Stomach (tissue), 9 donors: ENCODE measurements around the gene MLIP. TPM values are rescaled to one million over a fixed set of nuclear protein-coding genes. Genes with fewer than 3 reads are reported as not detected.
A peak's percentile ranks its signal among the peaks of the same experiment; 100 is the strongest.

ENCODE experiments used
- DNase-seq, 2 donors: peaks; one replicate each; pipeline versions ENCODE4 v3.0.0 to v3.0.0-alpha.2; 2013 to 2019
- H3K27ac ChIP-seq, 5 donors: fragments of 200-600 bp in 4 of 5; sonication (generic) in 4 of 5; one replicate each; pipeline ENCODE4 v1.5.1; 2013 to 2019; ENCODE audit warnings: mild to moderate bottlenecking in 1 of 5, moderate library complexity in 1 of 5
- H3K27me3 ChIP-seq, 3 donors: fragments of 200-600 bp; sonication (generic); one replicate each; pipeline ENCODE4 v1.5.1; 2017 to 2019; ENCODE audit warnings: mixed run types in 1 of 3
- H3K36me3 ChIP-seq, 4 donors: fragments of 200-600 bp; sonication (generic); 1 replicate in 3 of 4; 2 replicates in 1 of 4; pipeline ENCODE4 v1.5.1; 2016 to 2019
- H3K4me1 ChIP-seq, 4 donors: fragments of 200-600 bp; sonication (generic); one replicate each; pipeline ENCODE4 v1.5.1; 2016 to 2019
- H3K4me3 ChIP-seq, 4 donors: fragments of 200-600 bp; sonication (generic) in 3 of 4; one replicate each; pipeline ENCODE4 v1.5.1; 2016 to 2019; ENCODE audit warnings: mild to moderate bottlenecking in 1 of 4
- H3K9me3 ChIP-seq, 4 donors: fragments of 200-600 bp; sonication (generic); one replicate each; pipeline ENCODE4 v1.5.1; 2016 to 2019
- EP300 ChIP-seq: sonication (generic); formaldehyde crosslinking; IDR thresholded peaks from one replicate; pipeline ENCODE4 v1.6.1; 2017; ENCODE audit warnings: antibody characterized with exemption
- POLR2A ChIP-seq, 4 donors: fragments of 450-650 bp; IDR thresholded peaks; one replicate each; pipeline ENCODE4 v1.6.1; 2016; ENCODE audit warnings: antibody characterized with exemption in 4 of 4, control low read depth in 2 of 4, mild to moderate bottlenecking in 1 of 4, moderate library complexity in 1 of 4
- POLR2AphosphoS5 ChIP-seq, 3 donors: sonication (generic); formaldehyde crosslinking; IDR thresholded peaks; one replicate each; pipeline ENCODE4 v1.6.1; 2016; ENCODE audit warnings: antibody characterized with exemption in 3 of 3
- WGBS, 5 donors: extraction: QIAGEN DNeasy Blood & Tissue Kit in 3 of 5; methylation state at CpG; one replicate each; pipeline versions ENCODE4 v1.1.5 to v1.1.7; 2013 to 2018; 5-methylcytosine and 5-hydroxymethylcytosine counted together
- intact Hi-C: fragments of 100-400 bp; cut with DNase I; formaldehyde crosslinking; loops from one replicate; pipeline ENCODE4 v1.15.1; 2023; ENCODE audit warnings: low total_unique reads
- polyA plus RNA-seq, 3 donors: library from polyadenylated mRNA; stranded (reverse); fragments of 200-250 nt; gene quantifications; one replicate each; pipeline ENCODE4 v1.2.3, GENCODE V29; 2013
- total RNA-seq, 5 donors: library from RNA; depleted of rRNA; stranded (reverse); fragments of >200 nt; gene quantifications; one replicate each; pipeline versions ENCODE4 v1.1.0 to v1.2.3, GENCODE V29; 2014 to 2016
- TF ChIP-seq, protein P1 (sequence below), 7 experiments: fragments of 450-650 bp in 4 of 7; fragments of 200-600 bp in 3 of 7; sonication (generic) in 3 of 7; IDR thresholded peaks; one replicate each; pipeline ENCODE4 v1.5.1; 2016 to 2019; ENCODE audit warnings: antibody characterized with exemption in 7 of 7, control low read depth in 2 of 7, mild to moderate bottlenecking in 1 of 7
- donor health status: healthy with polysubstance abuse.
- donor health status: Bipolar disorder and iron deficiency.
- donor health status: healthy.

Gene MLIP
- total and polyA plus RNA-seq, 8 donors, result 0.48 TPM; not detected in 7

DNA sequence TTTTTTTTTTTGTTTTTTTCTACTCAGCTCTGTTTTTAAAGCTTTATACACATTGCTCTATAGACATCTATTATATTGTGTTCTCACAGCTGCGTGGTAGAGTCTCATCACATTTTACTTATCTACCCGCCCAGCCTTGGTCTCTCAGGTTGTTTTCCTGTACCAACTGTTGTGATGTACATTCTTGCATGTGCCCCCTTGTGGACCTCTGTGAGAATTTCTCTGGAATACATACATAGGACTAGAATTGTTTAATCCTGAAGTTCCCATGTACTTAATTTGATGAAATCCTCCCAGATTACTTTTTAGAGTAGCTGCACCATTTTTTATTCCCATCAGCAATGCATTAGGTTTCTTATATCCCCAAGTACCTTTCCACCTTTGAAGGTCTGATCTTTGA, 156.6 kb downstream of the MLIP start:
- Histone ChIP-seq H3K27me3 (no peaks in the 10 kb centered on the region), H3K9me3 (no peaks in the 10 kb centered on the region), H3K4me3 (no peak overlapping the region), H3K36me3 (no peaks in the 10 kb centered on the region), H3K27ac (no peak overlapping the region), H3K4me1 (no peaks in the 10 kb centered on the region)
- DNase-seq, result peak in 1 of 2 donors; percentile 68
- intact Hi-C loops, result no loop called here
- TF ChIP-seq EP300 (no peak), POLR2A (IDR thresholded peaks at IDR 0.05) (no peak), POLR2AphosphoS5 (IDR thresholded peaks at IDR 0.05) (no peak)
- TF ChIP-seq, protein P1, sequence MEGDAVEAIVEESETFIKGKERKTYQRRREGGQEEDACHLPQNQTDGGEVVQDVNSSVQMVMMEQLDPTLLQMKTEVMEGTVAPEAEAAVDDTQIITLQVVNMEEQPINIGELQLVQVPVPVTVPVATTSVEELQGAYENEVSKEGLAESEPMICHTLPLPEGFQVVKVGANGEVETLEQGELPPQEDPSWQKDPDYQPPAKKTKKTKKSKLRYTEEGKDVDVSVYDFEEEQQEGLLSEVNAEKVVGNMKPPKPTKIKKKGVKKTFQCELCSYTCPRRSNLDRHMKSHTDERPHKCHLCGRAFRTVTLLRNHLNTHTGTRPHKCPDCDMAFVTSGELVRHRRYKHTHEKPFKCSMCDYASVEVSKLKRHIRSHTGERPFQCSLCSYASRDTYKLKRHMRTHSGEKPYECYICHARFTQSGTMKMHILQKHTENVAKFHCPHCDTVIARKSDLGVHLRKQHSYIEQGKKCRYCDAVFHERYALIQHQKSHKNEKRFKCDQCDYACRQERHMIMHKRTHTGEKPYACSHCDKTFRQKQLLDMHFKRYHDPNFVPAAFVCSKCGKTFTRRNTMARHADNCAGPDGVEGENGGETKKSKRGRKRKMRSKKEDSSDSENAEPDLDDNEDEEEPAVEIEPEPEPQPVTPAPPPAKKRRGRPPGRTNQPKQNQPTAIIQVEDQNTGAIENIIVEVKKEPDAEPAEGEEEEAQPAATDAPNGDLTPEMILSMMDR (IDR thresholded peaks at IDR 0.05), result peak in 2 of 7 experiments; percentile 13 to 16
- WGBS, 5 donors, result 27 to 57% (median 45%) methylated on average over 2 of the region's 2 CpGs

DNA sequence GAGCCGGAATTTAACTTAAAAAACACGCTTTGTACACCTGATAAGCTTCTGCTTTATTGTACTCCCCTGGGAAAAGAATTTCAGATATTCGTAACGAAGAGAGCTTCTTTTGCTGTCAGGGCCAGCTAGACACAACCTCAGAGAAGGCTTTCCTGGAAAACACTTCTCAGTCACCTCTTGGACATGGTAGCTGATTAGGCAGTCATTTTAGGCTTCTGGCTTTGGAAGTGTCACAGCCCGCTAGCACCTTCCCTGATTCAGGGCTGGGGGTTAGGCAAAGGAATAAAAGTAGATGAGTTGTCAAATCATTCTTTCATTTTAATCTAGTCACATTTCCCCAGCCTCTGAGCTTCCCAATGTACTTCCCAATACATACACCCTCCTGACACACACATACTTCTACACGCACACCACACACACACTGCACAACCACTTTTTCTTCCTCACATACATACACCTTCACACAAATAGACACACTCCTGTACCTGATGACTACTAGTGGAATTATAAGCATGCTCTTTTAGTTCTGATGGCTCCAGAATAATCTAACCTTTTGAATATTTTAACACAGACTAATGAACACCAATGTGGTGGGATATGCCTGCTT, 162.1 kb downstream of the MLIP start:
- no peaks in the 10 kb centered on the region for H3K36me3 ChIP-seq
- no peak for DNase-seq
- no peaks in the 10 kb centered on the region for H3K4me1 ChIP-seq
- WGBS, 5 donors, result 83 to 92% (median 85%) methylated on average over 6 of the region's 6 CpGs
- no peak overlapping the region for H3K4me3 ChIP-seq
- TF ChIP-seq POLR2A (IDR thresholded peaks at IDR 0.05) (no peak), POLR2AphosphoS5 (IDR thresholded peaks at IDR 0.05) (no peak), EP300 (no peak)
- TF ChIP-seq, protein P1 (IDR thresholded peaks at IDR 0.05), result no peak
- H3K27me3 ChIP-seq, result no peaks in the 10 kb centered on the region
- H3K27ac ChIP-seq, result no peak overlapping the region
- H3K9me3 ChIP-seq, result no peaks in the 10 kb centered on the region
- intact Hi-C loops, result no loop called here

DNA sequence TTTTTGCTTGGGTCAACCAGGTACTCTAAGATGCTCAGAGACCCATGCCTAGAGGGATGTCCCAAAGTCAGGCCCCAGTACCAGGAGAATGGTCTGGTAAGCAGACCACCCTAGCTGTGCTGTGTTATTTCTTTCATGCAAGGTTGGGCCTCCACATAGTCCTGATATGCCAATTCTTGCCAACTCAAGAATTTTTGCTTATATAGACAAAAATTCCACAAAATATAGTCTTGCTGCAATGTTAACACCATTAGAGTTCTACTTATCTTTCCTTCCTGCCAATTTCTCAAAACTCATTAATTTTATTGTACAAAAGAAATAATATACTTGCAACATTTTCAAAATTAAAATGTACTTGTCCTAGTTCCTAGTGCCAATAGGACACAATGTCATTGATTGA, 163.1 kb downstream of the MLIP start:
- no peaks in the 10 kb centered on the region for H3K9me3 ChIP-seq
- H3K4me3 ChIP-seq, result no peak overlapping the region
- intact Hi-C loops, result no loop called here
- TF ChIP-seq EP300 (no peak), POLR2AphosphoS5 (IDR thresholded peaks at IDR 0.05) (no peak), POLR2A (IDR thresholded peaks at IDR 0.05) (no peak)
- TF ChIP-seq, protein P1 (IDR thresholded peaks at IDR 0.05), result no peak
- H3K27me3 ChIP-seq, result no peaks in the 10 kb centered on the region
- no peaks in the 10 kb centered on the region for H3K4me1 ChIP-seq
- no peak overlapping the region for H3K27ac ChIP-seq
- no peaks in the 10 kb centered on the region for H3K36me3 ChIP-seq
- no peak for DNase-seq

DNA sequence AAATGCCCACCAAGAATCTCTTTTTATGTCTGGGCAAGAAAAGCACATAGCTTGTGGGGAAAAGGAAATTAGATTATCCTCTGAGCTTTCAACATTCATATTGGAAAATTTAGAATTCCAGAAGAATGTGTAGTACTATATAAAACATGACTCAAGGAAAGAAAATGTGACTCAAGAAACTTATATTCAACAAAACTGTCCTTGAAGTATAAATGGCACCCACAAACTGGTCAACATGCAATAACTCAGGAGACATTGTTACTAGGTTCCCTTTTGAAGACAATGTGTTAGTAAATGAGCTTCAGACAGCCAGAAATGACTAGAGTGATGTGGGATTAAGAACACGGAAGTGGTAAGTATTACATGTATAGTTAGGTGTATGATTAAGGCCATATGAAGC, 170.9 kb downstream of the MLIP start:
- H3K27me3 ChIP-seq, result no peaks in the 10 kb centered on the region
- WGBS, 5 donors, result 65 to 84% (median 83%) methylated on average over 1 of the region's 1 CpG
- no peaks in the 10 kb centered on the region for H3K9me3 ChIP-seq
- no peaks in the 10 kb centered on the region for H3K36me3 ChIP-seq
- DNase-seq, result no peak
- no peak overlapping the region for H3K27ac ChIP-seq
- no peaks in the 10 kb centered on the region for H3K4me1 ChIP-seq
- intact Hi-C loops, result no loop called here
- no peak for TF ChIP-seq EP300
- TF ChIP-seq, protein P1 (IDR thresholded peaks at IDR 0.05), result no peak
- no peak for TF ChIP-seq POLR2AphosphoS5 (IDR thresholded peaks at IDR 0.05)
- TF ChIP-seq POLR2A (IDR thresholded peaks at IDR 0.05), result no peak
- H3K4me3 ChIP-seq, result no peak overlapping the region
